Loucy (cell line): Measurements from ENCODE around the gene MYO1F.

Experiments used
- EZH2phosphoT487 ChIP-seq: fragments of 200-600 bp; IDR thresholded peaks from 2 replicates; pipeline ENCODE4 v1.6.1; 2018; ENCODE audit warnings: antibody characterized with exemption, mild to moderate bottlenecking, moderate library complexity, borderline replicate concordance
- TF ChIP-seq, protein P1 (sequence below): fragments of 200-600 bp; sonication (generic); conservative IDR thresholded peaks from 2 replicates; pipeline ENCODE4 v1.5.1; 2014; ENCODE audit warnings: mild to moderate bottlenecking, antibody characterized with exemption, low read length

- TF ChIP-seq, protein P1, sequence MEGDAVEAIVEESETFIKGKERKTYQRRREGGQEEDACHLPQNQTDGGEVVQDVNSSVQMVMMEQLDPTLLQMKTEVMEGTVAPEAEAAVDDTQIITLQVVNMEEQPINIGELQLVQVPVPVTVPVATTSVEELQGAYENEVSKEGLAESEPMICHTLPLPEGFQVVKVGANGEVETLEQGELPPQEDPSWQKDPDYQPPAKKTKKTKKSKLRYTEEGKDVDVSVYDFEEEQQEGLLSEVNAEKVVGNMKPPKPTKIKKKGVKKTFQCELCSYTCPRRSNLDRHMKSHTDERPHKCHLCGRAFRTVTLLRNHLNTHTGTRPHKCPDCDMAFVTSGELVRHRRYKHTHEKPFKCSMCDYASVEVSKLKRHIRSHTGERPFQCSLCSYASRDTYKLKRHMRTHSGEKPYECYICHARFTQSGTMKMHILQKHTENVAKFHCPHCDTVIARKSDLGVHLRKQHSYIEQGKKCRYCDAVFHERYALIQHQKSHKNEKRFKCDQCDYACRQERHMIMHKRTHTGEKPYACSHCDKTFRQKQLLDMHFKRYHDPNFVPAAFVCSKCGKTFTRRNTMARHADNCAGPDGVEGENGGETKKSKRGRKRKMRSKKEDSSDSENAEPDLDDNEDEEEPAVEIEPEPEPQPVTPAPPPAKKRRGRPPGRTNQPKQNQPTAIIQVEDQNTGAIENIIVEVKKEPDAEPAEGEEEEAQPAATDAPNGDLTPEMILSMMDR: no peak
- TF ChIP-seq EZH2phosphoT487: no peak
Observed at GRCh38 chr19:8617984-8618383, 40.7 kb upstream of the MYO1F start.
